ENCODE measurements around the gene HUNK. TPM values are rescaled to one million over a fixed set of nuclear protein-coding genes. Genes with fewer than 3 reads are reported as not detected.

Gene HUNK
- total RNA-seq, 2 experiments from 2014 or later = 0.10 to 0.20 TPM

- Mint-ChIP-seq H3K4me1 (ENCODE audit: low read depth) (peaks cover 1% of the 10 kb centered on the region), H3K36me3 (ENCODE audit: low read depth) (no peaks in the 10 kb centered on the region), H3K4me3 (no peak overlapping the region), H3K27ac (no peak overlapping the region), H3K9me3 (no peaks in the 10 kb centered on the region), H3K27me3 (ENCODE audit: low read depth) (peaks cover 6% of the 10 kb centered on the region)
- DNase-seq = no peak
- CTCF ChIA-PET = interaction anchor here (0.9 kb wide), 1 partner anchor 12 kb away, joined by 4 read pairs; no protein-coding TSS in a partner anchor
- intact Hi-C loops (cut with micrococcal nuclease) = no loop called here
These were observed 131.5 kb downstream of the HUNK start for GRCh38 chr21:32004291-32004690.

GRCh38 chr21:32007456-32007855, 134.6 kb downstream of the HUNK start:
- no peaks in the 10 kb centered on the region for H3K36me3 Mint-ChIP-seq (ENCODE audit: low read depth)
- H3K4me3 Mint-ChIP-seq = no peak overlapping the region
- H3K9me3 Mint-ChIP-seq = no peaks in the 10 kb centered on the region
- no peak for DNase-seq
- H3K27ac Mint-ChIP-seq = no peak overlapping the region
- CTCF ChIA-PET = no interaction called here
- no peaks in the 10 kb centered on the region for H3K4me1 Mint-ChIP-seq (ENCODE audit: low read depth)
- H3K27me3 Mint-ChIP-seq (ENCODE audit: low read depth) = peaks cover 7% of the 10 kb centered on the region
- intact Hi-C loops (cut with micrococcal nuclease) = no loop called here

DNA sequence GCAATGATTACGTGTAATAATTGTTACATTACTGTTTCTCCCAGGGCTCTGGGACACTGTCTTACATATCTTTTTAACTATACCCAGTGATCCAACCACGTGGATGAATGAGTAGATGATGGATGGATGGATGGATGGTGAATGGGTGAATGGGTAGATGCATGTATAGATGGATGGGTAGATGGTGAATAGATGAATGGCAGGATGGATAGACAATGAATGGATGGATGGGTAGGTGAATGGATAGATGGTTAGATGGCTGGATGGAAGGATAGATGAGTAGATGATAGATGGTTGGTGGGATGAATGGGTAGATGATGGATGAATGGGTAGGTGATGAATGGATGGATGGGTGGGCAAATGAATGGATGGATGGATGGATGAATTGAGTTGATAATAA, 135.9 kb downstream of the HUNK start:
- no peaks in the 10 kb centered on the region for H3K36me3 Mint-ChIP-seq (ENCODE audit: low read depth)
- H3K9me3 Mint-ChIP-seq = no peaks in the 10 kb centered on the region
- no peaks in the 10 kb centered on the region for H3K4me1 Mint-ChIP-seq (ENCODE audit: low read depth)
- intact Hi-C loops (cut with micrococcal nuclease) = no loop called here
- no peak overlapping the region for H3K27ac Mint-ChIP-seq
- peaks cover 10% of the 10 kb centered on the region for H3K27me3 Mint-ChIP-seq (ENCODE audit: low read depth)
- CTCF ChIA-PET = interaction anchor here (0.6 kb wide), 1 partner anchor 547 kb away, joined by 3 read pairs; no protein-coding TSS in a partner anchor
- H3K4me3 Mint-ChIP-seq = no peak overlapping the region
- DNase-seq = no peak

- Mint-ChIP-seq H3K27me3 (ENCODE audit: low read depth) (peaks cover 13% of the 10 kb centered on the region), H3K27ac (no peak overlapping the region), H3K4me1 (ENCODE audit: low read depth) (no peaks in the 10 kb centered on the region), H3K36me3 (ENCODE audit: low read depth) (no peaks in the 10 kb centered on the region), H3K4me3 (no peak overlapping the region), H3K9me3 (no peaks in the 10 kb centered on the region)
- intact Hi-C loops (cut with micrococcal nuclease) = no loop called here
- no peak for DNase-seq
- CTCF ChIA-PET = no interaction called here
These were observed 136.4 kb downstream of the HUNK start for GRCh38 chr21:32009263-32009662.

DNA sequence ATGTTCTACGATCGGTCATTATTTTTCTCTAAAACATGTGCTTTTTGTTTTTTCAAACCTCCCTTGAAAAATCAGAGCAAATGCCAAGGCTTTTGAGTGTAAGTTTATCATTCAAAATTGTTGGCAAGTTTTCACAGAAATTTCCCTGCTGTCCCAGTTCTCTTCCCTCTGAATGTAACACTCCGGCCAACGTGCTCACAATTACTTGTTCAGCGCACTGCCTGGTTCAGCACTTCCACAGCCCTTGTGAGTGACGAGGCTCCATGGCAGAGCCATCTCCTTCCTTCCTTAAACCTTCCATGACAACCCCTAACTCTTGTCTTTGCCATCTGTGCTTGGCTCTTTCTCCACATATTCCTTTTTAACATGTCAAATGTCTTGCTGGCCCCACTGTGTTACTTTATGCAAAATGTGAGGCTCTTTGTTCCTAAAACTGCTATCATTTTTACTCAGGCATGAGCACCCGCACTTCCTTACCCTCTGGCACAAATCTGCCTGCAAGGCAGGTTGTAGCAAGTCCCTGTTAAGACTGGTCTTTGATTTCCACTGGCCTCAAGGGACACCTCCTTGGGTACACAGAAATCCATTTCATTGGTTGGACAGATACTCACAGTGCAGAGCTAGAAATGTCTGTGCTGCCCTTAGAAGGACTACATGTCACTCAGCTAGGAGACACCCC, 142.8 kb downstream of the HUNK start:
- H3K4me3 Mint-ChIP-seq = no peak overlapping the region
- no peak overlapping the region for H3K27ac Mint-ChIP-seq
- intact Hi-C loops (cut with micrococcal nuclease) = no loop called here
- H3K4me1 Mint-ChIP-seq (ENCODE audit: low read depth) = no peaks in the 10 kb centered on the region
- CTCF ChIA-PET = no interaction called here
- no peaks in the 10 kb centered on the region for H3K9me3 Mint-ChIP-seq
- H3K27me3 Mint-ChIP-seq (ENCODE audit: low read depth) = peaks cover 6% of the 10 kb centered on the region
- no peak for DNase-seq
- no peaks in the 10 kb centered on the region for H3K36me3 Mint-ChIP-seq (ENCODE audit: low read depth)

GRCh38 chr21:32018381-32018780, 145.6 kb downstream of the HUNK start:
- Mint-ChIP-seq H3K27me3 (ENCODE audit: low read depth) (peaks cover 4% of the 10 kb centered on the region), H3K4me3 (no peak overlapping the region), H3K4me1 (ENCODE audit: low read depth) (no peaks in the 10 kb centered on the region), H3K27ac (no peak overlapping the region), H3K36me3 (ENCODE audit: low read depth) (no peaks in the 10 kb centered on the region), H3K9me3 (no peaks in the 10 kb centered on the region)
- CTCF ChIA-PET = no interaction called here
- intact Hi-C loops (cut with micrococcal nuclease) = no loop called here
- no peak for DNase-seq

- DNase-seq = no peak
- no peaks in the 10 kb centered on the region for H3K27me3 Mint-ChIP-seq (ENCODE audit: low read depth)
- H3K27ac Mint-ChIP-seq = no peak overlapping the region
- H3K4me1 Mint-ChIP-seq (ENCODE audit: low read depth) = no peaks in the 10 kb centered on the region
- H3K4me3 Mint-ChIP-seq = no peak overlapping the region
- intact Hi-C loops (cut with micrococcal nuclease) = no loop called here
- H3K9me3 Mint-ChIP-seq = no peaks in the 10 kb centered on the region
- no peaks in the 10 kb centered on the region for H3K36me3 Mint-ChIP-seq (ENCODE audit: low read depth)
- CTCF ChIA-PET = no interaction called here
These were observed 147.7 kb downstream of the HUNK start for GRCh38 chr21:32020564-32020963.

DNA sequence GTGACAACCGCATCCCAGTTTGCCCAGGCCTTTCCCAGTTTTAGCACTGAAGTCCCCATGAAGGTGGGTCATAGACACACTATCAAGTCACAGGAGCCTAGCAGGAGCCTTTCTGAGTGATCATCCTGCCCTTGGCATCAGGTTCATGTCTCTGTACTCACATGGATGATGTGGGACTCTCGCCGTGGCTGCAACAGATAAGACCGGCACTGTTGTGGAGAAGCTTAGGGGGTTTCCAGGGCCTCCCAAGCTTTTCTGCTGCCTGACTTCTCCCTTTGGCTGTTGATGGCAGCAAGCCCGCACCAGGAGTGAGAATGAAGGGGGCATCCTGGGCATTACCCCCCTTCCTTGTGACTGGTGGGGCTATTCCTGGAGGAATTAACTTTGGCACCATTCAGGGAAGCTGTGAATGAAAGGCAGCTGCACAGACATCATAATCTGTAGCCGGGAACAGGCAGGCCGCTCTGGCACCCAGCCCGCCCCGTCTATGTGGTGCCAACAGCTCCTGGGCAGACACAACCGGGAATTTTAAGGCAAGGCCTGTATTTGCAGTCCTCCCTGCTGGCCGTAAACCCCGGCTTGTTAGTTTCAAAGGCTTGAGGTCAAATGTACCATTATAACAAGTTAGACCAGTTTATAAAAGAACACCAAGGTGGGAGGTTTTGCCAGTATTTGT, 148.6 kb downstream of the HUNK start:
- H3K4me3 Mint-ChIP-seq = no peak overlapping the region
- no peaks in the 10 kb centered on the region for H3K9me3 Mint-ChIP-seq
- H3K36me3 Mint-ChIP-seq (ENCODE audit: low read depth) = no peaks in the 10 kb centered on the region
- no peaks in the 10 kb centered on the region for H3K4me1 Mint-ChIP-seq (ENCODE audit: low read depth)
- intact Hi-C loops (cut with micrococcal nuclease) = no loop called here
- no peak overlapping the region for H3K27ac Mint-ChIP-seq
- H3K27me3 Mint-ChIP-seq (ENCODE audit: low read depth) = no peaks in the 10 kb centered on the region
- no peak for DNase-seq
- CTCF ChIA-PET = no interaction called here

- CTCF ChIA-PET = no interaction called here
- H3K4me3 Mint-ChIP-seq = no peak overlapping the region
- H3K27me3 Mint-ChIP-seq (ENCODE audit: low read depth) = no peaks in the 10 kb centered on the region
- H3K9me3 Mint-ChIP-seq = no peaks in the 10 kb centered on the region
- H3K27ac Mint-ChIP-seq = no peak overlapping the region
- intact Hi-C loops (cut with micrococcal nuclease) = no loop called here
- H3K4me1 Mint-ChIP-seq (ENCODE audit: low read depth) = no peaks in the 10 kb centered on the region
- H3K36me3 Mint-ChIP-seq (ENCODE audit: low read depth) = no peaks in the 10 kb centered on the region
- no peak for DNase-seq
These were observed 149.3 kb downstream of the HUNK start for GRCh38 chr21:32022146-32022545.

GRCh38 chr21:32030146-32030652, 157.4 kb downstream of the HUNK start:
- Mint-ChIP-seq H3K9me3 (no peaks in the 10 kb centered on the region), H3K27ac (no peak overlapping the region), H3K36me3 (ENCODE audit: low read depth) (no peaks in the 10 kb centered on the region), H3K4me1 (ENCODE audit: low read depth) (no peaks in the 10 kb centered on the region), H3K27me3 (ENCODE audit: low read depth) (no peaks in the 10 kb centered on the region), H3K4me3 (no peak overlapping the region)
- DNase-seq = no peak
- intact Hi-C loops (cut with micrococcal nuclease) = no loop called here
- CTCF ChIA-PET = no interaction called here

GRCh38 chr21:32034850-32035249, 162.0 kb downstream of the HUNK start:
- Mint-ChIP-seq H3K27me3 (ENCODE audit: low read depth) (peaks cover 8% of the 10 kb centered on the region), H3K9me3 (no peaks in the 10 kb centered on the region), H3K36me3 (ENCODE audit: low read depth) (no peaks in the 10 kb centered on the region), H3K4me1 (ENCODE audit: low read depth) (no peaks in the 10 kb centered on the region), H3K27ac (no peak overlapping the region), H3K4me3 (no peak overlapping the region)
- CTCF ChIA-PET = no interaction called here
- intact Hi-C loops (cut with micrococcal nuclease) = no loop called here
- DNase-seq = no peak

DNA sequence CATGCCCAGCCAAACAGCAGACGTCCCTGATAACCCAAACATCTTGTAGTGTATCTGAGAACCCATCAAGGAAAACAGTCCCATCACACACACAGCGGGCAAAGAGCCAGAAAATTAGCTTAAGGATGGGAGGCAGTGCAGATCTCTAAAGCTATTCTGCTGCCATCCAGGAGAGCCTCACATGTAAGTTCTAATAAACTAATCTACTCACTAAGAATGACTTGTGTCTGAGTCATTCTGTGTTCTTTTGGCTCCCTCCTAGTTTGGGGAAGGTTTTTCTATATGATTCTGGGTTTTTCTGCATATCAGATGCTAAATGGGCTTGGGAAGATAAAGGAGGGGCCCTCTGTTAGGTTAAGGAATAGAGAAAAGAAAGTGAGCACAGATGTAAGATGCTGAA, 162.8 kb downstream of the HUNK start:
- CTCF ChIA-PET = no interaction called here
- Mint-ChIP-seq H3K9me3 (no peaks in the 10 kb centered on the region), H3K27ac (no peak overlapping the region), H3K4me3 (no peak overlapping the region), H3K36me3 (ENCODE audit: low read depth) (no peaks in the 10 kb centered on the region), H3K27me3 (ENCODE audit: low read depth) (peaks cover 10% of the 10 kb centered on the region), H3K4me1 (ENCODE audit: low read depth) (no peaks in the 10 kb centered on the region)
- intact Hi-C loops (cut with micrococcal nuclease) = no loop called here
- no peak for DNase-seq

DNA sequence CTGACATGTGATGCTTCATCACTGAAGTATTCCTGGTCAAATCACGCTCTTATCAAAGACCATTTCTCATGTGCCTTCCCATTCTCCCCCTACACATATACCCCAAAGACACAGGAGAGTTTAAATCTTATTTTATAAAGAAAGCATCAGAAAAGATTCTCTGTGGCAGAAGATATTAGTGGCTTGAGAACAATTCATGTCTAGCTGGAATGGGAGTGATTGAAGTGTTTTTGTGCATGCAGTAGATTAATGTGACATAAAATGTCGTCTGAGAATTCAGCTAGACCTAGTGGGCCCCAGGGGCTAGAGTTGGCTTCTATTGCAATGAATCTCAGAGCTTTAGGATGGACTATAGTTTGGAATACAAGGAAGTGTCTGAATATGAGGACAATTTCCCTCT, 163.9 kb downstream of the HUNK start:
- no peak overlapping the region for H3K27ac Mint-ChIP-seq
- no peaks in the 10 kb centered on the region for H3K36me3 Mint-ChIP-seq (ENCODE audit: low read depth)
- CTCF ChIA-PET = no interaction called here
- intact Hi-C loops (cut with micrococcal nuclease) = no loop called here
- H3K4me3 Mint-ChIP-seq = no peak overlapping the region
- no peaks in the 10 kb centered on the region for H3K4me1 Mint-ChIP-seq (ENCODE audit: low read depth)
- peaks cover 17% of the 10 kb centered on the region for H3K27me3 Mint-ChIP-seq (ENCODE audit: low read depth)
- no peak for DNase-seq
- H3K9me3 Mint-ChIP-seq = no peaks in the 10 kb centered on the region
